Neuronal stem cell (in vitro differentiated cells): Measurements from ENCODE around the gene GCLC.

ENCODE experiments used
- DNase-seq: peaks from one replicate; pipeline ENCODE4 v3.0.0-alpha.2; 2013; ENCODE audit warnings: low spot score
- H2AFZ ChIP-seq: one replicate; pipeline ENCODE4 v1.6.1; 2013; ENCODE audit warnings: mild to moderate bottlenecking, low read length, inconsistent platforms
- H2AK5ac ChIP-seq: 2 replicates; pipeline ENCODE4 v1.6.1; 2013; ENCODE audit warnings: low read depth, mild to moderate bottlenecking, inconsistent platforms, low read length, moderate library complexity, mixed read lengths
- H2BK120ac ChIP-seq: 2 replicates; pipeline ENCODE4 v1.6.1; 2013; ENCODE audit warnings: low read depth, mild to moderate bottlenecking, inconsistent platforms, low read length, moderate library complexity, mixed read lengths
- H2BK12ac ChIP-seq: one replicate; pipeline ENCODE4 v1.6.1; 2013; ENCODE audit warnings: low read length, inconsistent platforms
- H2BK15ac ChIP-seq: 2 replicates; pipeline ENCODE4 v1.6.1; 2013; ENCODE audit warnings: mild to moderate bottlenecking, low read length, inconsistent platforms, mixed read lengths
- H2BK5ac ChIP-seq: one replicate; pipeline ENCODE4 v1.6.1; 2013; ENCODE audit warnings: inconsistent platforms, mild to moderate bottlenecking, low read length, moderate library complexity
- H3K14ac ChIP-seq: one replicate; pipeline ENCODE4 v1.6.1; 2013; ENCODE audit warnings: low read length, inconsistent platforms
- H3K18ac ChIP-seq: 2 replicates; pipeline ENCODE4 v1.6.1; 2013; ENCODE audit warnings: low read length, inconsistent platforms
- H3K23ac ChIP-seq: 2 replicates; pipeline ENCODE4 v1.6.1; 2013; ENCODE audit warnings: low read depth, mild to moderate bottlenecking, mixed read lengths, low read length, inconsistent platforms; ENCODE audit not compliant: poor library complexity
- H3K27ac ChIP-seq: replicated peaks from 3 replicates; pipeline ENCODE4 v1.5.1; 2013; ENCODE audit warnings: low read length, inconsistent platforms
- H3K27me3 ChIP-seq, 3 experiments: 2 replicates each; pipeline ENCODE4 v1.6.1; 2013; ENCODE audit warnings: low read length in 3 of 3, mild to moderate bottlenecking in 2 of 3, inconsistent platforms in 1 of 3, low read depth in 1 of 3, mixed read lengths in 1 of 3, moderate library complexity in 1 of 3; ENCODE audit not compliant: control insufficient read depth in 3 of 3, insufficient read depth in 3 of 3
- H3K36me3 ChIP-seq, 2 donors: replicated peaks in 1 of 2; 2 replicates each; pipeline ENCODE4 v1.6.1; 2013; ENCODE audit warnings: low read length in 2 of 2; ENCODE audit not compliant: control insufficient read depth in 2 of 2, insufficient read depth in 2 of 2
- H3K4ac ChIP-seq: 2 replicates; pipeline ENCODE4 v1.6.1; 2013; ENCODE audit warnings: inconsistent platforms, mild to moderate bottlenecking, low read length, moderate library complexity
- H3K4me1 ChIP-seq, 2 donors: 1 replicate in 1 of 2; 2 replicates in 1 of 2; pipeline ENCODE4 v1.6.1; 2013; ENCODE audit warnings: low read length in 2 of 2, low read depth in 1 of 2; ENCODE audit not compliant: control insufficient read depth in 2 of 2, insufficient read depth in 1 of 2
- H3K4me2 ChIP-seq: one replicate; pipeline ENCODE4 v1.6.1; 2013; ENCODE audit warnings: mild to moderate bottlenecking, low read length, inconsistent platforms; ENCODE audit not compliant: insufficient read depth, poor library complexity, severe bottlenecking
- H3K4me3 ChIP-seq, 2 donors: 2 replicates each; pipeline ENCODE4 v1.5.1; 2013; ENCODE audit warnings: low read length in 2 of 2, mild to moderate bottlenecking in 2 of 2, inconsistent platforms in 1 of 2, moderate library complexity in 1 of 2
- H3K79me1 ChIP-seq: one replicate; pipeline ENCODE4 v1.6.1; 2013; ENCODE audit warnings: low read depth, mild to moderate bottlenecking, inconsistent platforms, low read length, moderate library complexity
- H3K9ac ChIP-seq: one replicate; pipeline ENCODE4 v1.6.1; 2013; ENCODE audit warnings: mild to moderate bottlenecking, low read depth, low read length, inconsistent platforms; ENCODE audit not compliant: poor library complexity
- H3K9me3 ChIP-seq, 2 donors: replicated peaks in 1 of 2; 2 replicates each; pipeline versions ENCODE3 to v1.6.1; 2013; ENCODE audit warnings: low read length in 2 of 2, mild to moderate bottlenecking in 2 of 2, inconsistent platforms in 1 of 2, low read depth in 1 of 2, mixed read lengths in 1 of 2, moderate library complexity in 1 of 2; ENCODE audit not compliant: control insufficient read depth in 2 of 2, insufficient read depth in 1 of 2
- H4K8ac ChIP-seq: one replicate; pipeline ENCODE4 v1.6.1; 2013; ENCODE audit warnings: low read depth, mild to moderate bottlenecking, inconsistent platforms, low read length, moderate library complexity
- H4K91ac ChIP-seq: one replicate; pipeline ENCODE4 v1.6.1; 2013; ENCODE audit warnings: low read length, low read depth, mild to moderate bottlenecking, inconsistent platforms; ENCODE audit not compliant: poor library complexity
- WGBS, 2 donors: extraction: QIAGEN DNeasy Blood & Tissue Kit; methylation state at CpG; one replicate each; pipeline ENCODE4 v1.1.7; 2013; ENCODE audit warnings: missing lambda C conversion rate in 2 of 2, mixed read lengths in 1 of 2; ENCODE audit not compliant: insufficient read length in 2 of 2, insufficient replicate concordance in 1 of 2; ENCODE audit errors: extremely low coverage in 2 of 2; 5-methylcytosine and 5-hydroxymethylcytosine counted together

Gene GCLC

DNA sequence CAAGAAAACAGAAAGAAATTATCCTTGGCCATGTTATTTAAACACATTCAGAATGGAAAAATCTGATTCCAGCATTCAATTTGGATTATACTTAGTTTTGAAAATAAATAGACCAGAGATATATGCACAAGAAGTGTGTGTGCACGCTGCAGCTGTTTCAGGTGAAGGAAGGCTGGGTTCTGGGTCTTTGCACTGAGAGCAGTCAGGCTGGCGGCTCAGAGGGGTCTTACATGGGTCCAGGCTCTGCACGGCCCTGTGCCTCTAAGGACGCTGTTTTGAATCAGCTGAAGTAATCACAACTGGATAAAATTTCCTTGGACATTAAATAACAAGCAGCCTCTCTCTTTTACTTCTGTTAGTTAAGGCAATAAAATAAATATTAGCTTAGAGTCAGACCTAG is 31.8 kb downstream of the GCLC start:
- Histone ChIP-seq H3K27ac (no peak overlapping the region), H3K9me3 (no peaks in the 10 kb centered on the region), H2AFZ (no peak overlapping the region), H3K4ac (no peak overlapping the region), H2BK12ac (no peak overlapping the region), H2BK15ac (no peak overlapping the region), H3K18ac (no peak overlapping the region), H2BK5ac (no peak overlapping the region), H3K9ac (no peak overlapping the region), H2AK5ac (no peak overlapping the region), H3K4me1 (no peaks in the 10 kb centered on the region), H3K4me3 (no peak overlapping the region), H3K23ac (no peak overlapping the region), H3K4me2 (no peak overlapping the region), H3K27me3 (no peaks in the 10 kb centered on the region), H3K36me3 (peaks cover 2 to 47% of the 10 kb centered on the region in 2 donors), H3K79me1 (no peaks in the 10 kb centered on the region), H2BK120ac (no peak overlapping the region), H4K8ac (no peak overlapping the region), H3K14ac (no peak overlapping the region), H4K91ac (no peak overlapping the region)
- DNase-seq: no peak
- no CpG with 5 or more reads among the region's 4 CpGs for WGBS, 2 donors

GRCh38 chr6:53512626-53513025 is 32.3 kb downstream of the GCLC start:
- H3K18ac ChIP-seq: no peak overlapping the region
- H3K27ac ChIP-seq: no peak overlapping the region
- H3K36me3 ChIP-seq: peaks cover 2 to 47% of the 10 kb centered on the region in 2 donors
- H2AK5ac ChIP-seq: no peak overlapping the region
- no peak overlapping the region for H3K4me2 ChIP-seq
- no peak overlapping the region for H2AFZ ChIP-seq
- no peak overlapping the region for H2BK15ac ChIP-seq
- H2BK12ac ChIP-seq: no peak overlapping the region
- DNase-seq: no peak
- H3K4me3 ChIP-seq: no peak overlapping the region
- H2BK120ac ChIP-seq: no peak overlapping the region
- H3K27me3 ChIP-seq: no peaks in the 10 kb centered on the region
- H3K79me1 ChIP-seq: no peaks in the 10 kb centered on the region
- H2BK5ac ChIP-seq: no peak overlapping the region
- no peak overlapping the region for H4K91ac ChIP-seq
- H3K9ac ChIP-seq: no peak overlapping the region
- H4K8ac ChIP-seq: no peak overlapping the region
- H3K14ac ChIP-seq: no peak overlapping the region
- no CpG with 5 or more reads among the region's 4 CpGs for WGBS, 2 donors
- no peak overlapping the region for H3K4ac ChIP-seq
- H3K4me1 ChIP-seq: no peaks in the 10 kb centered on the region
- no peak overlapping the region for H3K23ac ChIP-seq
- H3K9me3 ChIP-seq: no peaks in the 10 kb centered on the region

GRCh38 chr6:53510746-53511145 is 34.2 kb downstream of the GCLC start:
- H3K4ac ChIP-seq: no peak overlapping the region
- no peak overlapping the region for H2BK12ac ChIP-seq
- DNase-seq: no peak
- no peak overlapping the region for H3K18ac ChIP-seq
- no peak overlapping the region for H3K4me2 ChIP-seq
- WGBS, 2 donors: no CpG with 5 or more reads among the region's 3 CpGs
- no peak overlapping the region for H4K91ac ChIP-seq
- H3K9me3 ChIP-seq: no peaks in the 10 kb centered on the region
- H3K27ac ChIP-seq: no peak overlapping the region
- H3K4me1 ChIP-seq: peaks cover 0 to 1% of the 10 kb centered on the region in 2 donors
- H2BK5ac ChIP-seq: no peak overlapping the region
- no peak overlapping the region for H3K4me3 ChIP-seq
- no peaks in the 10 kb centered on the region for H3K79me1 ChIP-seq
- no peak overlapping the region for H3K14ac ChIP-seq
- no peaks in the 10 kb centered on the region for H3K27me3 ChIP-seq
- no peak overlapping the region for H4K8ac ChIP-seq
- peaks cover 9 to 59% of the 10 kb centered on the region in 2 donors for H3K36me3 ChIP-seq
- no peak overlapping the region for H2BK15ac ChIP-seq
- H2AFZ ChIP-seq: no peak overlapping the region
- H2AK5ac ChIP-seq: no peak overlapping the region
- no peak overlapping the region for H2BK120ac ChIP-seq
- no peak overlapping the region for H3K9ac ChIP-seq
- no peak overlapping the region for H3K23ac ChIP-seq

DNA sequence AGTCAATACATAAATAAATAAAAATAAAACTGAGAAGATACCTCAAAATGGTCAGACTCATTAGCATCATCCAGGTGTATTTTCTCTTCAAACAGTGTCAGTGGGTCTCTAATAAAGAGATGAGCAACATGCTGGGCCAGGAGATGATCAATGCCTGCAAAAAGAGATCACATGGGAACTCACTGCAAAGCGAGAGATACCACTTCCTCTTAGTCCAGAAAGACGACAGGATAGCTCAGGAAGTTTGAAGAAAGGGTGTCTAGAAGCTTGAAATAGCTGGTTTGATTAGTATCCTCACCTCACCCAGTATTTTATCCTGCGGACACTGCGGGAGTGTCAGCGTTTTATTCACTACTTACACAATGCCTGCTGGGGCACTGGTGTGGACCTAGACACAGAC is 38.0 kb downstream of the GCLC start:
- Histone ChIP-seq H3K9me3 (no peaks in the 10 kb centered on the region), H2BK5ac (no peak overlapping the region), H3K36me3 (peaks cover 19 to 65% of the 10 kb centered on the region in 2 donors), H3K23ac (no peak overlapping the region), H3K4me1 (peaks cover 0 to 1% of the 10 kb centered on the region in 2 donors), H2BK120ac (no peak overlapping the region), H2AK5ac (no peak overlapping the region), H3K4me2 (no peak overlapping the region), H3K9ac (no peak overlapping the region), H4K8ac (no peak overlapping the region), H4K91ac (no peak overlapping the region), H3K27ac (no peak overlapping the region), H3K4me3 (no peak overlapping the region), H3K79me1 (no peaks in the 10 kb centered on the region), H3K27me3 (no peaks in the 10 kb centered on the region), H2AFZ (no peak overlapping the region), H3K18ac (no peak overlapping the region), H3K4ac (no peak overlapping the region), H3K14ac (no peak overlapping the region), H2BK12ac (no peak overlapping the region), H2BK15ac (no peak overlapping the region)
- no peak for DNase-seq
- WGBS, 2 donors: no CpG with 5 or more reads among the region's 5 CpGs
